ENCODE data around the gene DIPK1B. TPM values are rescaled to one million over a fixed set of nuclear protein-coding genes. Genes with fewer than 3 reads are reported as not detected.

Gene DIPK1B
- total and polyA plus RNA-seq, 2 experiments from 2014 or later = 18.7 to 60.0 TPM

- TF ChIP-seq, protein P1, sequence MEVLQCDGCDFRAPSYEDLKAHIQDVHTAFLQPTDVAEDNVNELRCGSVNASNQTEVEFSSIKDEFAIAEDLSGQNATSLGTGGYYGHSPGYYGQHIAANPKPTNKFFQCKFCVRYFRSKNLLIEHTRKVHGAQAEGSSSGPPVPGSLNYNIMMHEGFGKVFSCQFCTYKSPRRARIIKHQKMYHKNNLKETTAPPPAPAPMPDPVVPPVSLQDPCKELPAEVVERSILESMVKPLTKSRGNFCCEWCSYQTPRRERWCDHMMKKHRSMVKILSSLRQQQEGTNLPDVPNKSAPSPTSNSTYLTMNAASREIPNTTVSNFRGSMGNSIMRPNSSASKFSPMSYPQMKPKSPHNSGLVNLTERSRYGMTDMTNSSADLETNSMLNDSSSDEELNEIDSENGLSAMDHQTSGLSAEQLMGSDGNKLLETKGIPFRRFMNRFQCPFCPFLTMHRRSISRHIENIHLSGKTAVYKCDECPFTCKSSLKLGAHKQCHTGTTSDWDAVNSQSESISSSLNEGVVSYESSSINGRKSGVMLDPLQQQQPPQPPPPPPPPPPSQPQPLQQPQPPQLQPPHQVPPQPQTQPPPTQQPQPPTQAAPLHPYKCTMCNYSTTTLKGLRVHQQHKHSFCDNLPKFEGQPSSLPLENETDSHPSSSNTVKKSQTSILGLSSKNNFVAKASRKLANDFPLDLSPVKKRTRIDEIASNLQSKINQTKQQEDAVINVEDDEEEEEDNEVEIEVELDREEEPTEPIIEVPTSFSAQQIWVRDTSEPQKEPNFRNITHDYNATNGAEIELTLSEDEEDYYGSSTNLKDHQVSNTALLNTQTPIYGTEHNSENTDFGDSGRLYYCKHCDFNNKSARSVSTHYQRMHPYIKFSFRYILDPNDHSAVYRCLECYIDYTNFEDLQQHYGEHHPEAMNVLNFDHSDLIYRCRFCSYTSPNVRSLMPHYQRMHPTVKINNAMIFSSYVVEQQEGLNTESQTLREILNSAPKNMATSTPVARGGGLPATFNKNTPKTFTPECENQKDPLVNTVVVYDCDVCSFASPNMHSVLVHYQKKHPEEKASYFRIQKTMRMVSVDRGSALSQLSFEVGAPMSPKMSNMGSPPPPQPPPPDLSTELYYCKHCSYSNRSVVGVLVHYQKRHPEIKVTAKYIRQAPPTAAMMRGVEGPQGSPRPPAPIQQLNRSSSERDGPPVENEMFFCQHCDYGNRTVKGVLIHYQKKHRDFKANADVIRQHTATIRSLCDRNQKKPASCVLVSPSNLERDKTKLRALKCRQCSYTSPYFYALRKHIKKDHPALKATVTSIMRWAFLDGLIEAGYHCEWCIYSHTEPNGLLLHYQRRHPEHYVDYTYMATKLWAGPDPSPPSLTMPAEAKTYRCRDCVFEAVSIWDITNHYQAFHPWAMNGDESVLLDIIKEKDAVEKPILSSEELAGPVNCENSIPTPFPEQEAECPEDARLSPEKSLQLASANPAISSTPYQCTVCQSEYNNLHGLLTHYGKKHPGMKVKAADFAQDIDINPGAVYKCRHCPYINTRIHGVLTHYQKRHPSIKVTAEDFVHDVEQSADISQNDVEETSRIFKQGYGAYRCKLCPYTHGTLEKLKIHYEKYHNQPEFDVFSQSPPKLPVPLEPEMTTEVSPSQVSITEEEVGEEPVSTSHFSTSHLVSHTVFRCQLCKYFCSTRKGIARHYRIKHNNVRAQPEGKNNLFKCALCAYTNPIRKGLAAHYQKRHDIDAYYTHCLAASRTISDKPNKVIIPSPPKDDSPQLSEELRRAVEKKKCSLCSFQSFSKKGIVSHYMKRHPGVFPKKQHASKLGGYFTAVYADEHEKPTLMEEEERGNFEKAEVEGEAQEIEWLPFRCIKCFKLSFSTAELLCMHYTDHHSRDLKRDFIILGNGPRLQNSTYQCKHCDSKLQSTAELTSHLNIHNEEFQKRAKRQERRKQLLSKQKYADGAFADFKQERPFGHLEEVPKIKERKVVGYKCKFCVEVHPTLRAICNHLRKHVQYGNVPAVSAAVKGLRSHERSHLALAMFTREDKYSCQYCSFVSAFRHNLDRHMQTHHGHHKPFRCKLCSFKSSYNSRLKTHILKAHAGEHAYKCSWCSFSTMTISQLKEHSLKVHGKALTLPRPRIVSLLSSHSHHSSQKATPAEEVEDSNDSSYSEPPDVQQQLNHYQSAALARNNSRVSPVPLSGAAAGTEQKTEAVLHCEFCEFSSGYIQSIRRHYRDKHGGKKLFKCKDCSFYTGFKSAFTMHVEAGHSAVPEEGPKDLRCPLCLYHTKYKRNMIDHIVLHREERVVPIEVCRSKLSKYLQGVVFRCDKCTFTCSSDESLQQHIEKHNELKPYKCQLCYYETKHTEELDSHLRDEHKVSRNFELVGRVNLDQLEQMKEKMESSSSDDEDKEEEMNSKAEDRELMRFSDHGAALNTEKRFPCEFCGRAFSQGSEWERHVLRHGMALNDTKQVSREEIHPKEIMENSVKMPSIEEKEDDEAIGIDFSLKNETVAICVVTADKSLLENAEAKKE (CRISPR knock-in tag; IDR thresholded peaks at IDR 0.05) = no peak
- TF ChIP-seq POLR2AphosphoS5 (IDR thresholded peaks at IDR 0.05; ENCODE audit: low read depth) (no peak), ZNF331 (CRISPR knock-in tag; IDR thresholded peaks at IDR 0.05; ENCODE audit: low read depth) (no peak), NANOG (IDR thresholded peaks at IDR 0.05; ENCODE audit: borderline replicate concordance) (no peak), CTCF (conservative IDR thresholded peaks at IDR 0.05; ENCODE audit: low read depth in 2 of 2) (no peak), EZH2phosphoT487 (IDR thresholded peaks at IDR 0.05; ENCODE audit: unreplicated experiment) (no peak), JUNB (IDR thresholded peaks at IDR 0.05; ENCODE audit: unreplicated experiment) (no peak), STAT1 (IDR thresholded peaks at IDR 0.05; ENCODE audit: unreplicated experiment) (no peak)
Measured at GRCh38 chr9:136694872-136695247, 17.5 kb upstream of the DIPK1B start (continued).

DNA sequence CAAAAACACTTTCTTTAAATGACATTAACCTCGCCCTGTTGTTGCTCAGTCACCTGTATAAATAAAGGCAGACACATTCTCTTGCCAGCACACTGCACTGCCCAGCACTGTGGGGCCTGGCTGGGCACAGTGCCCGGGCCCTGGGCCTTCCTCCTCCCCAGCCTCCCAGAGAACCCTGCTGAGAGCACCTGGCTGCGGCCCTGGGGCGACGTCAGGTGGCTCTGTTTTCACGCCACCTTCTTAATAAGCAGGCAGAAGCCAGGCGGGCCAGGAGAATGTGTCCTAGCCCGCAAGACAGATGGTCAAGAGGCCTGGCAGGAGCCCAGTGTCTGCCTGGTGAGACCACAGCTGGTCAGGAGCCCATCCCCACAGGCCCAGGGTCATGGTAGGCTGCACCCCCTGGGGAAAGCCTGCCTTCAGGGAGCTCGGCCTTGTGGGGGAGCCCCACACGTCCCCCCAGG lies 16.9 kb upstream of the DIPK1B start:
- ATAC-seq = no peak
- no peaks in the 10 kb centered on the region for H3K36me3 Mint-ChIP-seq (ENCODE audit: low read depth)
- H4K20me1 ChIP-seq (replicated peaks; ENCODE audit: insufficient read depth) = no peaks in the 10 kb centered on the region
- H3K79me2 ChIP-seq (replicated peaks; ENCODE audit: insufficient read depth) = no peaks in the 10 kb centered on the region
- H3K27me3 Mint-ChIP-seq (ENCODE audit: insufficient read depth, low read depth, poor library complexity) = peaks cover 9% of the 10 kb centered on the region
- no peak for TF ChIP-seq ZNF114 (CRISPR knock-in tag; IDR thresholded peaks at IDR 0.05)
- no peak for TF ChIP-seq ZNF331 (CRISPR knock-in tag; IDR thresholded peaks at IDR 0.05; ENCODE audit: low read depth)
- no peak for TF ChIP-seq JUNB (IDR thresholded peaks at IDR 0.05; ENCODE audit: unreplicated experiment)
- TF ChIP-seq CREB1 (CRISPR knock-in tag; IDR thresholded peaks at IDR 0.05; ENCODE audit: low read depth) = no peak
- no peak overlapping the region for H3K4me3 Mint-ChIP-seq
- no peak overlapping the region for H3K27ac Mint-ChIP-seq
- no peaks in the 10 kb centered on the region for H3K27me3 ChIP-seq (ENCODE audit: insufficient read depth)
- H2AFZ ChIP-seq = no peak overlapping the region
- H3K27ac ChIP-seq (ENCODE audit: low read depth) = no peak overlapping the region
- no peak for DNase-seq (ENCODE audit: low spot score)
- no peak overlapping the region for H3K4me2 ChIP-seq
- no peaks in the 10 kb centered on the region for H3K36me3 ChIP-seq (ENCODE audit: insufficient read depth)
- H3K9me2 ChIP-seq (ENCODE audit: insufficient read depth) = no peaks in the 10 kb centered on the region
- no peaks in the 10 kb centered on the region; the same call in 1 of the 2 replicates for H3K4me1 ChIP-seq (ENCODE audit: insufficient read depth)
- no peaks in the 10 kb centered on the region for H3K9me3 Mint-ChIP-seq
- no peaks in the 10 kb centered on the region for H3F3A ChIP-seq (replicated peaks; ENCODE audit: low read depth)
- peaks cover 8% of the 10 kb centered on the region for H3K4me1 Mint-ChIP-seq
- H3K4me3 ChIP-seq = no peak overlapping the region

Measured in GM23338 (cell line).